Hepatocyte (in vitro differentiated cells): ENCODE results near the gene LTK. TPM values are rescaled to one million over a fixed set of nuclear protein-coding genes. Genes with fewer than 3 reads are reported as not detected.

Experiments
- DNase-seq: peaks from one replicate; pipeline ENCODE4 v3.0.0-alpha.2; 2016; ENCODE audit warnings: low spot score
- H2AFZ ChIP-seq: fragments of 200-600 bp; sonication (generic); 2 replicates; pipeline ENCODE4 v1.6.0; 2016; ENCODE audit warnings: antibody characterized with exemption, mild to moderate bottlenecking
- H3K27ac ChIP-seq: fragments of 200-600 bp; sonication (generic); 2 replicates; pipeline ENCODE4 v1.5.1; 2016; ENCODE audit warnings: mild to moderate bottlenecking
- H3K27me3 ChIP-seq: fragments of 200-600 bp; sonication (generic); 2 replicates; pipeline ENCODE4 v1.6.1; 2016
- H3K36me3 ChIP-seq: fragments of 200-600 bp; sonication (generic); replicated peaks from 2 replicates; pipeline ENCODE4 v1.5.1; 2016; ENCODE audit warnings: low read depth; ENCODE audit not compliant: insufficient read depth
- H3K4me1 ChIP-seq: fragments of 200-600 bp; sonication (generic); 2 replicates; pipeline ENCODE4 v1.5.1; 2016; ENCODE audit warnings: mild to moderate bottlenecking, moderate library complexity; ENCODE audit not compliant: insufficient read depth
- H3K4me2 ChIP-seq: fragments of 200-600 bp; sonication (generic); 2 replicates; pipeline ENCODE4 v1.6.0; 2016
- H3K4me3 ChIP-seq: fragments of 200-600 bp; sonication (generic); 2 replicates; pipeline ENCODE4 v1.5.1; 2016; ENCODE audit warnings: mild to moderate bottlenecking
- H3K79me2 ChIP-seq: fragments of 200-600 bp; sonication (generic); 2 replicates; pipeline ENCODE4 v1.6.0; 2017; ENCODE audit warnings: mild to moderate bottlenecking
- H3K9me2 ChIP-seq: fragments of 200-600 bp; sonication (generic); replicated peaks from 2 replicates; pipeline ENCODE4 v1.6.0; 2017; ENCODE audit warnings: mild to moderate bottlenecking; ENCODE audit not compliant: insufficient read depth
- H3K9me3 ChIP-seq: fragments of 200-600 bp; sonication (generic); 2 replicates; pipeline ENCODE4 v1.5.1; 2016; ENCODE audit warnings: low read depth, mild to moderate bottlenecking
- H4K20me1 ChIP-seq: fragments of 200-600 bp; sonication (generic); 2 replicates; pipeline ENCODE4 v1.6.0; 2016; ENCODE audit warnings: mild to moderate bottlenecking; ENCODE audit not compliant: insufficient read depth, poor library complexity, severe bottlenecking
- CTCF ChIP-seq: fragments of 200-600 bp; sonication (generic); IDR thresholded peaks from 2 replicates; pipeline ENCODE4 v1.5.1; 2016; ENCODE audit warnings: antibody characterized with exemption, mild to moderate bottlenecking; ENCODE audit not compliant: poor library complexity
- EZH2 ChIP-seq: fragments of 200-600 bp; sonication (generic); IDR thresholded peaks from 2 replicates; pipeline ENCODE4 v1.6.1; 2016; ENCODE audit warnings: antibody characterized with exemption, mild to moderate bottlenecking, borderline replicate concordance
- EZH2phosphoT487 ChIP-seq: fragments of 200-600 bp; sonication (generic); IDR thresholded peaks from one replicate; pipeline ENCODE4 v1.6.1; 2018; ENCODE audit warnings: antibody characterized with exemption, mild to moderate bottlenecking, low read depth, moderate library complexity; ENCODE audit not compliant: unreplicated experiment, severe bottlenecking
- WGBS: methylation state at CpG from one replicate; pipeline ENCODE4 v1.1.6; 2016; ENCODE audit warnings: low lambda C conversion rate; ENCODE audit errors: missing lambda C conversion rate; 5-methylcytosine and 5-hydroxymethylcytosine counted together
- polyA plus RNA-seq: library from polyadenylated mRNA; unstranded; fragments of >200 nt; fragmentation: Nextera tagmentation; extraction: Ambion mirVana; gene quantifications from 2 replicates; pipeline ENCODE4 v1.2.1, GENCODE V29; 2016
- total RNA-seq: library from RNA; depleted of rRNA; stranded (reverse); fragments of >200 nt; gene quantifications from 2 replicates; pipeline ENCODE4 v1.2.3, GENCODE V29; 2014

The LTK gene
- total and polyA plus RNA-seq, 2 experiments from 2014 or later, result 0.83 to 1.2 TPM

- no peak overlapping the region for H2AFZ ChIP-seq
- H3K4me3 ChIP-seq, result no peak overlapping the region
- TF ChIP-seq EZH2phosphoT487 (peak; percentile 53), EZH2 (peak; percentile 71), CTCF (no peak)
- no peak for DNase-seq
- H3K36me3 ChIP-seq, result no peaks in the 10 kb centered on the region
- H3K27ac ChIP-seq, result no peak overlapping the region
- peaks cover 62% of the 10 kb centered on the region for H3K27me3 ChIP-seq
- H3K4me2 ChIP-seq, result peak overlapping the region; percentile 84
- peaks cover 30% of the 10 kb centered on the region for H3K79me2 ChIP-seq
- no peaks in the 10 kb centered on the region for H3K9me2 ChIP-seq
- no peaks in the 10 kb centered on the region for H3K4me1 ChIP-seq
- no peaks in the 10 kb centered on the region for H3K9me3 ChIP-seq
- WGBS, result 27% methylated on average over 54 of the region's 64 CpGs
- H4K20me1 ChIP-seq, result no peaks in the 10 kb centered on the region
Observed at GRCh38 chr15:41501931-41502794, 11.5 kb downstream of the LTK start.

GRCh38 chr15:41501191-41501917, 12.3 kb downstream of the LTK start:
- no peak overlapping the region for H3K27ac ChIP-seq
- H3K79me2 ChIP-seq, result peaks cover 34% of the 10 kb centered on the region
- DNase-seq, result peak; percentile 47
- H4K20me1 ChIP-seq, result no peaks in the 10 kb centered on the region
- H3K9me3 ChIP-seq, result no peaks in the 10 kb centered on the region
- H3K9me2 ChIP-seq, result no peaks in the 10 kb centered on the region
- WGBS, result 12% methylated on average over 47 of the region's 56 CpGs
- H3K4me2 ChIP-seq, result peak overlapping the region; percentile 84
- H3K4me1 ChIP-seq, result peaks cover 5% of the 10 kb centered on the region
- H3K27me3 ChIP-seq, result peaks cover 68% of the 10 kb centered on the region
- no peak for TF ChIP-seq EZH2
- TF ChIP-seq CTCF, result no peak
- no peak for TF ChIP-seq EZH2phosphoT487
- H3K36me3 ChIP-seq, result no peaks in the 10 kb centered on the region
- H3K4me3 ChIP-seq, result no peak overlapping the region
- no peak overlapping the region for H2AFZ ChIP-seq

GRCh38 chr15:41499109-41499851, 14.3 kb downstream of the LTK start:
- 86% methylated on average over 6 of the region's 6 CpGs for WGBS
- Histone ChIP-seq H2AFZ (no peak overlapping the region), H3K27me3 (peaks cover 75% of the 10 kb centered on the region), H3K27ac (no peak overlapping the region), H4K20me1 (no peaks in the 10 kb centered on the region), H3K9me2 (no peaks in the 10 kb centered on the region), H3K9me3 (no peaks in the 10 kb centered on the region), H3K36me3 (no peaks in the 10 kb centered on the region), H3K4me3 (no peak overlapping the region), H3K4me2 (no peak overlapping the region), H3K4me1 (peaks cover 7% of the 10 kb centered on the region), H3K79me2 (peaks cover 34% of the 10 kb centered on the region)
- no peak for DNase-seq
- TF ChIP-seq EZH2phosphoT487 (no peak), CTCF (no peak), EZH2 (no peak)
